Measurements from ENCODE around the gene CADM1. TPM values are rescaled to one million over a fixed set of nuclear protein-coding genes. Genes with fewer than 3 reads are reported as not detected.

Gene CADM1
- total RNA-seq, 1 experiment from 2014 or later: 534 TPM

GRCh38 chr11:115182282-115182955 is 321.8 kb downstream of the CADM1 start:
- TF ChIP-seq CTCF (IDR thresholded peaks at IDR 0.05; ENCODE audit: insufficient read depth in 1 of 2, low read depth in 1 of 2, low read length in 1 of 2, severe bottlenecking in 1 of 2, unreplicated experiment in 1 of 2): no peak
- H3K27me3 ChIP-seq (replicated peaks; ENCODE audit: control insufficient read depth, insufficient read depth, low read length): no peaks in the 10 kb centered on the region
- peaks cover 61% of the 10 kb centered on the region for H3K36me3 Mint-ChIP-seq (ENCODE audit: insufficient read depth, unreplicated experiment)
- no peak overlapping the region for H3K27ac Mint-ChIP-seq (ENCODE audit: unreplicated experiment)
- no peaks in the 10 kb centered on the region for H3K9me3 ChIP-seq
- no peak for DNase-seq
- no peak overlapping the region for H3K4me3 Mint-ChIP-seq (ENCODE audit: unreplicated experiment)
- H3K9me3 Mint-ChIP-seq (ENCODE audit: unreplicated experiment): no peaks in the 10 kb centered on the region
- H3K27me3 Mint-ChIP-seq (ENCODE audit: insufficient read depth, unreplicated experiment): no peaks in the 10 kb centered on the region
- H3K4me3 ChIP-seq (ENCODE audit: low read depth, low read length): no peak overlapping the region
- intact Hi-C loops (cut with micrococcal nuclease; ENCODE audit: unreplicated experiment): no loop called here
- H3K36me3 ChIP-seq (ENCODE audit: control insufficient read depth, insufficient read depth, low read length): no peaks in the 10 kb centered on the region
- ChIA-PET CTCF (no interaction called here), POLR2A (no interaction called here)
- H3K4me1 Mint-ChIP-seq (ENCODE audit: low read depth, unreplicated experiment): peaks cover 7% of the 10 kb centered on the region
- no TSS peak for BruUV-seq (replicated peaks)
- H3K4me1 ChIP-seq: no peaks in the 10 kb centered on the region; the same call in 1 of the 2 replicates

GRCh38 chr11:115181538-115181937 is 322.7 kb downstream of the CADM1 start:
- DNase-seq: no peak
- no peak overlapping the region for H3K4me3 ChIP-seq (ENCODE audit: low read depth, low read length)
- no peaks in the 10 kb centered on the region; the same call in 1 of the 2 replicates for H3K4me1 ChIP-seq
- POLR2A ChIA-PET: no interaction called here
- Mint-ChIP-seq H3K27ac (ENCODE audit: unreplicated experiment) (no peak overlapping the region), H3K4me3 (ENCODE audit: unreplicated experiment) (no peak overlapping the region), H3K36me3 (ENCODE audit: insufficient read depth, unreplicated experiment) (peaks cover 57% of the 10 kb centered on the region), H3K27me3 (ENCODE audit: insufficient read depth, unreplicated experiment) (no peaks in the 10 kb centered on the region), H3K9me3 (ENCODE audit: unreplicated experiment) (no peaks in the 10 kb centered on the region), H3K4me1 (ENCODE audit: low read depth, unreplicated experiment) (peaks cover 7% of the 10 kb centered on the region)
- H3K9me3 ChIP-seq: no peaks in the 10 kb centered on the region
- no peak for TF ChIP-seq CTCF (IDR thresholded peaks at IDR 0.05; ENCODE audit: insufficient read depth in 1 of 2, low read depth in 1 of 2, low read length in 1 of 2, severe bottlenecking in 1 of 2, unreplicated experiment in 1 of 2)
- intact Hi-C loops (cut with micrococcal nuclease; ENCODE audit: unreplicated experiment): no loop called here
- CTCF ChIA-PET: interaction anchor here (0.7 kb wide), 1 partner anchor 160 kb away, joined by 3 read pairs; no protein-coding TSS in a partner anchor
- no TSS peak for BruUV-seq (replicated peaks)
- H3K36me3 ChIP-seq (ENCODE audit: control insufficient read depth, insufficient read depth, low read length): no peaks in the 10 kb centered on the region
- no peaks in the 10 kb centered on the region for H3K27me3 ChIP-seq (replicated peaks; ENCODE audit: control insufficient read depth, insufficient read depth, low read length)

GRCh38 chr11:115180272-115180671 is 323.9 kb downstream of the CADM1 start:
- Mint-ChIP-seq H3K9me3 (ENCODE audit: unreplicated experiment) (no peaks in the 10 kb centered on the region), H3K4me3 (ENCODE audit: unreplicated experiment) (no peak overlapping the region), H3K36me3 (ENCODE audit: insufficient read depth, unreplicated experiment) (peaks cover 58% of the 10 kb centered on the region), H3K27ac (ENCODE audit: unreplicated experiment) (no peak overlapping the region), H3K4me1 (ENCODE audit: low read depth, unreplicated experiment) (peaks cover 7% of the 10 kb centered on the region), H3K27me3 (ENCODE audit: insufficient read depth, unreplicated experiment) (no peaks in the 10 kb centered on the region)
- H3K36me3 ChIP-seq (ENCODE audit: control insufficient read depth, insufficient read depth, low read length): no peaks in the 10 kb centered on the region
- no peaks in the 10 kb centered on the region; the same call in 1 of the 2 replicates for H3K4me1 ChIP-seq
- DNase-seq: no peak
- H3K4me3 ChIP-seq (ENCODE audit: low read depth, low read length): no peak overlapping the region
- H3K27me3 ChIP-seq (replicated peaks; ENCODE audit: control insufficient read depth, insufficient read depth, low read length): no peaks in the 10 kb centered on the region
- intact Hi-C loops (cut with micrococcal nuclease; ENCODE audit: unreplicated experiment): no loop called here
- no peaks in the 10 kb centered on the region for H3K9me3 ChIP-seq
- BruUV-seq (replicated peaks): no TSS peak
- no peak for TF ChIP-seq CTCF (IDR thresholded peaks at IDR 0.05; ENCODE audit: insufficient read depth in 1 of 2, low read depth in 1 of 2, low read length in 1 of 2, severe bottlenecking in 1 of 2, unreplicated experiment in 1 of 2)
- POLR2A ChIA-PET: no interaction called here
- CTCF ChIA-PET: no interaction called here

Measured in Caco-2 (cell line).